HepG2 (cell line): ENCODE data around the gene SNX24. TPM values are rescaled to one million over a fixed set of nuclear protein-coding genes. Genes with fewer than 3 reads are reported as not detected.

ENCODE experiments used
- CSRNP2 ChIP-seq: sonication (generic); formaldehyde crosslinking; conservative IDR thresholded peaks from 2 replicates; pipeline ENCODE4 v1.8.0; 2022; ENCODE audit warnings: low read depth, missing genetic modification reagents
- DNMT1 ChIP-seq: sonication (generic); formaldehyde crosslinking; IDR thresholded peaks from 2 replicates; pipeline ENCODE4 v1.5.1; 2020; ENCODE audit warnings: mild to moderate bottlenecking, missing genetic modification reagents
- FOSL2 ChIP-seq: sonication (generic); formaldehyde crosslinking; IDR thresholded peaks from 2 replicates; pipeline ENCODE4 v1.4.0; 2020; ENCODE audit warnings: missing genetic modification reagents
- FOXP1 ChIP-seq, 2 experiments: fragments of 450-650 bp in 1 of 2; IDR thresholded peaks; 2 replicates each; pipeline ENCODE4 v1.6.1; 2017 to 2018; ENCODE audit warnings: antibody characterized with exemption in 1 of 2
- GABPA ChIP-seq, 2 experiments: IDR thresholded peaks; 2 replicates each; pipeline ENCODE4 v1.6.1; 2011 to 2016; ENCODE audit warnings: low read depth in 2 of 2, low read length in 1 of 2, missing biosample characterization in 1 of 2, missing genetic modification characterization in 1 of 2
- HINFP ChIP-seq: sonication (generic); formaldehyde crosslinking; IDR thresholded peaks from 2 replicates; pipeline ENCODE4 v1.4.0; 2020; ENCODE audit warnings: low read depth, mild to moderate bottlenecking, missing genetic modification reagents
- KLF13 ChIP-seq: sonication (generic); formaldehyde crosslinking; IDR thresholded peaks from 2 replicates; pipeline ENCODE4 v1.4.0; 2020; ENCODE audit warnings: mild to moderate bottlenecking, missing genetic modification reagents
- MBD4 ChIP-seq: IDR thresholded peaks from 2 replicates; pipeline ENCODE4 v1.6.1; 2012; ENCODE audit warnings: low read length, inconsistent platforms, borderline replicate concordance
- RBM22 ChIP-seq: fragments of 200-400 bp; formaldehyde crosslinking; optimal IDR thresholded peaks from 2 replicates; pipeline ENCODE3; 2017; ENCODE audit warnings: mild to moderate bottlenecking, low read length, moderate library complexity
- RNF2 ChIP-seq: fragments of 450-650 bp; conservative IDR thresholded peaks from 2 replicates; pipeline ENCODE4 v1.6.1; 2016; ENCODE audit warnings: low read depth
- SNAPC2 ChIP-seq: sonication (generic); formaldehyde crosslinking; IDR thresholded peaks from 2 replicates; pipeline ENCODE4 v1.8.1; 2022; ENCODE audit warnings: mild to moderate bottlenecking, missing genetic modification reagents
- TBX3 ChIP-seq: fragments of 450-650 bp; IDR thresholded peaks from 2 replicates; pipeline ENCODE4 v1.6.1; 2017; ENCODE audit warnings: antibody characterized with exemption, mild to moderate bottlenecking, inconsistent platforms, borderline replicate concordance
- THAP8 ChIP-seq: sonication (generic); formaldehyde crosslinking; IDR thresholded peaks from 2 replicates; pipeline ENCODE4 v1.5.1; 2020; ENCODE audit warnings: missing genetic modification reagents, mild to moderate bottlenecking, borderline replicate concordance
- THRA ChIP-seq: sonication (generic); formaldehyde crosslinking; IDR thresholded peaks from 2 replicates; pipeline ENCODE4 v1.4.0; 2020; ENCODE audit warnings: missing genetic modification reagents, borderline replicate concordance
- ZBTB38 ChIP-seq: sonication (generic); formaldehyde crosslinking; IDR thresholded peaks from 2 replicates; pipeline ENCODE4 v1.5.1; 2020; ENCODE audit warnings: mild to moderate bottlenecking, missing genetic modification reagents
- ZEB1 ChIP-seq: IDR thresholded peaks from 2 replicates; pipeline ENCODE4 v1.6.1; 2012; ENCODE audit warnings: mild to moderate bottlenecking, low read depth, inconsistent platforms; ENCODE audit not compliant: insufficient replicate concordance
- ZNF260 ChIP-seq: sonication (generic); formaldehyde crosslinking; IDR thresholded peaks from 2 replicates; pipeline ENCODE4 v1.4.0; 2020; ENCODE audit warnings: missing genetic modification reagents, low read depth, mild to moderate bottlenecking, borderline replicate concordance
- ZNF362 ChIP-seq: sonication (generic); formaldehyde crosslinking; IDR thresholded peaks from 2 replicates; pipeline ENCODE4 v1.4.0; 2020; ENCODE audit warnings: missing genetic modification reagents, mild to moderate bottlenecking, borderline replicate concordance
- ZNF451 ChIP-seq: sonication (generic); formaldehyde crosslinking; IDR thresholded peaks from 2 replicates; pipeline ENCODE4 v1.5.0; 2020; ENCODE audit warnings: mild to moderate bottlenecking, missing genetic modification reagents
- ZNF589 ChIP-seq: sonication (generic); formaldehyde crosslinking; conservative IDR thresholded peaks from 2 replicates; pipeline ENCODE4 v1.8.0; 2022; ENCODE audit warnings: mild to moderate bottlenecking, moderate library complexity, missing genetic modification reagents
- ZNF619 ChIP-seq: sonication (generic); formaldehyde crosslinking; IDR thresholded peaks from 2 replicates; pipeline ENCODE4 v1.4.0; 2020; ENCODE audit warnings: mild to moderate bottlenecking, missing genetic modification reagents
- ZNF704 ChIP-seq: sonication (generic); formaldehyde crosslinking; IDR thresholded peaks from 2 replicates; pipeline ENCODE4 v1.8.1; 2023; ENCODE audit warnings: mild to moderate bottlenecking, inconsistent platforms, moderate library complexity, missing genetic modification reagents, borderline replicate concordance
- polyA plus RNA-seq, 8 experiments: library from polyadenylated mRNA; depleted of rRNA in 3 of 8; stranded (reverse) in 7 of 8; unstranded in 1 of 8; fragments of >200 nt; fragmentation: Illumina TruSeq in 4 of 8; extraction: Trizol in 4 of 8; gene quantifications; 2 replicates each; pipeline versions ENCODE4 v1.2.1 to v1.2.3, GENCODE V29; 2011 to 2016; ENCODE audit warnings: low read depth in 4 of 8, missing spikeins in 1 of 8, mixed read lengths in 1 of 8; ENCODE audit not compliant: insufficient read depth in 1 of 8
- total RNA-seq, 5 experiments: library from RNA; depleted of rRNA; stranded (reverse); fragments of >200 nt; fragmentation: Illumina TruSeq; extraction: Trizol; gene quantifications; 2 replicates each; pipeline ENCODE4 v1.2.3, GENCODE V29; 2016; ENCODE audit warnings: low read depth in 1 of 5

Gene SNX24
- total and polyA plus RNA-seq, 2 of the 13 experiments (the other 11 are each of a cell fraction or from before 2014, with no cell fraction given) = 7.2 to 23.7 TPM

GRCh38 chr5:122844136-122844909 is 1.1 kb upstream of the SNX24 start (continued):
- TF ChIP-seq DNMT1 (CRISPR knock-in tag) (no peak), THAP8 (CRISPR knock-in tag) (no peak), FOXP1 (IDR thresholded peaks at IDR 0.05) (no peak), FOXP1 (CRISPR knock-in tag; IDR thresholded peaks at IDR 0.05) (0 out of 2 replicates have a peak, but pooled peaks have one; percentile 32), SNAPC2 (CRISPR knock-in tag) (no peak), ZEB1 (peak; percentile 6), ZBTB38 (CRISPR knock-in tag) (no peak), FOSL2 (CRISPR knock-in tag) (no peak), ZNF451 (CRISPR knock-in tag) (no peak), THRA (CRISPR knock-in tag) (peak; percentile 45; the same call in 1 of the 2 replicates), ZNF589 (CRISPR knock-in tag) (no peak), ZNF362 (CRISPR knock-in tag) (no peak), ZNF619 (CRISPR knock-in tag) (no peak), GABPA (IDR thresholded peaks at IDR 0.05; ENCODE audit: low read depth, low read length) (no peak), GABPA (CRISPR knock-in tag; IDR thresholded peaks at IDR 0.05; ENCODE audit: low read depth) (no peak), HINFP (CRISPR knock-in tag) (no peak), CSRNP2 (CRISPR knock-in tag) (no peak), RNF2 (no peak), MBD4 (no peak), ZNF704 (no peak), KLF13 (CRISPR knock-in tag) (no peak), TBX3 (no peak), RBM22 (no peak), ZNF260 (no peak)
